HCT116 (cell line): ENCODE measurements around the gene MSI2.

Experiments used
- POLR2AphosphoS5 ChIP-seq: IDR thresholded peaks from 2 replicates; pipeline ENCODE4 v1.6.1; 2011; ENCODE audit warnings: mild to moderate bottlenecking, low read depth, low read length, moderate library complexity
- ZNF274 ChIP-seq: fragments of 200-500 bp; sonication (Bioruptor generic); IDR thresholded peaks from 2 replicates; pipeline ENCODE4 v1.6.1; 2014; ENCODE audit warnings: mild to moderate bottlenecking, low read depth, low read length, inconsistent platforms

DNA sequence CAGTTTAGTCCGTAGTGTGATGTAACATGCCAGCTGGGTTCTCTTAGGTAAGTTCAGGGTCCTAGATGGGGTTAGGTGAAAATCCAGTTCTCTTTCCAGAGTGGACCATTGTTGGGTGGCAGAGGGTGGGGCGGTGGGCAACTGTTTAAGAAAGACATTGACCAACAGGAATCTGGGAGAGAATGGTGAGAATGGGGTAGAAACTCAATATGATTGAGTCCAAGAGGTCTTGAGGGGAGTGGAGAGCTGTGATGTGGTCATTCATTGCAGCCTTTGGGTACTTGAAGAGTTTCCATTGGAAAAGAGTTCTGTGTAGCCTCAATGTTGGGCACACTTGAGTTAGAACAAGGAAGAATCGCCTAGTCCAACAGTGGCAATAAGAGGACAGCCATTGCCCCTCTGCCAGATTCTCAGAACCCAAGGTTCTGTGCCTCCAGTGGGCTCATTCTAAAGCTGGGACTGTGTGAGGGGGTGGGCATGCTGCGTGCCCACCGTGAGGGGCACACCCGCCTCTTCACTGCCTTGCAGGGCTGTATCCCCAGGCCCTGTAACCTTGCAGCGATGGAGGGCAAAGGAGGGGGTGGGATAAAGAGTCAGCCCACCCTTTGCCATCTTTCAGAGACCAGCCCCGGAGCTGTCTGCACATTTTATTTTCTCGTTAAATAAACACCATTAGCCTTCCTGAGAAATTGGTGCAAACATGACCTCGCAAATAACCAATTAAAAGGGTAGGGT lies 280.6 kb downstream of the MSI2 start:
- TF ChIP-seq POLR2AphosphoS5, result no peak
- TF ChIP-seq ZNF274, result no peak
